CD4-positive, alpha-beta T cell treated with Interleukin-10 for 1 hour (primary cell): ENCODE results near the gene SIPA1L2.

Experiments
- DNase-seq: peaks from one replicate; pipeline ENCODE4 v3.0.0-alpha.2; 2020

Gene SIPA1L2

DNA sequence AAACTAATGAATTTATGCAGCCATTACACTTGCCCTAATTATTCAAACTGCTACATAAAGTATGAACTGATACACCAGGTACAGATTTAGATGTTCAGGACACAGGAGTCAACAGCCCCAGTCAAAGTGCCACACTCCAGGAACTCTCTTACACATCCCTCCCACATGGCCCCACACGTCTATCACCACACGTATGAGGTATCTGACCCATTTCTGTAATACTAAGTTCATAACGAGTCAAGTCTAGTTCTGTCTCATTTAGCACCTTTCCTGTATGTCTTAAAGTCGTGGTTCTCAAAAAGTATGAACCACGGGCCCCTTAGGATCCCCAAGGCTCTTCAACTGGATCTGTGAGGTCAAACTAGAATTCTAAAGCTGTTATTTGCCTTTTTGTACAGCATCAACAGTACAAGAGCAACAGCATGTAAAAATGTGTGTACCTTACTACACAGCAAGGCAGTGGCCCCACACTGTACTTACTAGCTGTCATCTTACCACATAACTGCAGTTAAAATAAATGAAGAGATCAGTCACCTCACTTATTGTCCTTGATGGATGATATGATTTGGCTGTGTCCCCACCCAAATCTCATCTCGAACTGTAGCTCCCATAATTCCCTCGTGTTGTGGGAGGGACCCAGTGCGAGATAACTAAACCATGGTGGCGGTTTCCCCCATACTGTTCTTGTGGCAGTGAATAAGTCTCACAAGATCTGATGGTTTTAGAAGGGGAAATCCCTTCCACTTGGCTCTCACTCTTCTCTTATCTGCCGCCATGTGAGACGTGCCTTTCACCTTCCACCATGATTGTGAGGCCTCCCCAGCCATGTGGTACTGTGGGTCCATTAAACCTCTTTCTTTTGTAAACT, 42.6 kb downstream of the SIPA1L2 start:
- no peak for DNase-seq

GRCh38 chr1:232586679-232587078, 43.3 kb downstream of the SIPA1L2 start:
- no peak for DNase-seq

GRCh38 chr1:232585486-232585885, 44.4 kb downstream of the SIPA1L2 start:
- DNase-seq, result no peak

- no peak for DNase-seq
These were observed 48.0 kb downstream of the SIPA1L2 start for GRCh38 chr1:232581932-232582331.
